ENCODE results near the gene FBXL4. TPM values are rescaled to one million over a fixed set of nuclear protein-coding genes. Genes with fewer than 3 reads are reported as not detected.

The FBXL4 gene
- total RNA-seq, 1 experiment from 2014 or later, result 5.1 TPM

DNA sequence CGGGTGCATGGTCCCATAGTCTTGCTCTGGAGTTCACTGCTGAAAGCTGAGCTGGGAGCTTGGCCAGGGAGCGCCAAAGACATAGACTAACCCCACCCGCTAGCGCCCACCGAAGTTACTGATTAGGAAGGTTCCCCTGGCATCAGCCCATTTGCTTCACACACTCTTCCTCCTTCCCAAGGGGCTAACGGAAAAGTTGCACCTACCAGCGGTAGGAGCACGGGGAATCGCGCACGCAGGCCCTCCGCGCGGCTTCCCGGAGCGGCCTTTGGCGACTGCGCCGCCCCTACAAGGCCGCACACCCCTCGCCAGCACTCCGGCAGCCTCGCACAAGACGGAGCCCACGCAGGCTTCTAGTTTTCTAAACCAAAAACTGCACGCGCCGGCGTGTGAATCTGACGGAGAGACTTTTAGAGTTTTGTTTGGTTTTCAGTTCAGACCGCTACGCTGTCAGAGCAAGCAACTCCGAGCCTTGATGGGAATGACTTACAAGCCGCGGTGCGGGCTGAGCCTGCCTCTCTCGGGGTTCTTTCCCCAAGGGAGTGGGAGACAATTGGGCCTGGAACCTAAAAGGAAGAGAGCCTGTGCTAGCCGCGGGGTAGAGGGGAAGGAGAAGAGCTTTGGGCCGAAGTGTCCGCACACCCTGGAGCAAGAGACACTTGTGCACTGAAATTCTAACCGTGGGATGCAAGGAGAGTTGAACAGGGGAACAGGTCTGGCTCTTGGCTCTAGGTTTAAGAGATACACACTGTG, 114.3 kb downstream of the FBXL4 start:
- H3K27ac Mint-ChIP-seq, result no peak overlapping the region
- H3K4me1 Mint-ChIP-seq, result peaks cover 40 to 57% of the 10 kb centered on the region in 2 experiments
- no peaks in the 10 kb centered on the region for H3K9me3 ChIP-seq (ENCODE audit: control insufficient read depth, low read depth, low read length)
- H3K79me1 ChIP-seq (ENCODE audit: insufficient read depth, low read depth, low read length, poor library complexity, severe bottlenecking), result no peaks in the 10 kb centered on the region
- H3K23me2 ChIP-seq (ENCODE audit: insufficient read length, low read depth, low read length, poor library complexity, severe bottlenecking), result peaks cover 29% of the 10 kb centered on the region
- H3K4me2 ChIP-seq (ENCODE audit: insufficient read depth, insufficient read length, low read length), result peak overlapping the region; percentile 75
- H3K4ac ChIP-seq (ENCODE audit: low read depth, low read length), result no peak overlapping the region
- H3K23ac ChIP-seq (ENCODE audit: insufficient read length, low read depth, low read length), result no peak overlapping the region
- H2AFZ ChIP-seq (ENCODE audit: low read length), result no peak overlapping the region
- H3K4me1 ChIP-seq (ENCODE audit: insufficient read depth, low read length), result peaks cover 10% of the 10 kb centered on the region; the same call in 1 of the 2 replicates
- peak; percentile 54 for DNase-seq
- H2BK5ac ChIP-seq (ENCODE audit: insufficient read length, low read length), result no peak overlapping the region
- no peak overlapping the region for H3K56ac ChIP-seq (ENCODE audit: insufficient read length, low read depth, low read length)
- no peaks in the 10 kb centered on the region; a peak in 1 of 7 replicates for H3K36me3 Mint-ChIP-seq (ENCODE audit: insufficient read depth in 1 of 3, low read depth in 3 of 3)
- H2BK12ac ChIP-seq (ENCODE audit: insufficient read length, low read depth, low read length), result no peak overlapping the region
- peaks cover 78% of the 10 kb centered on the region for H3K27me3 ChIP-seq (ENCODE audit: insufficient read depth, low read length)
- no peak overlapping the region for H3T11ph ChIP-seq (ENCODE audit: low read length)
- H4K20me1 ChIP-seq (ENCODE audit: control insufficient read depth, insufficient read depth, insufficient read length), result no peaks in the 10 kb centered on the region
- no peak overlapping the region for H3K9ac ChIP-seq (ENCODE audit: extremely low read depth, insufficient read length, low read length)
- TF ChIP-seq, protein P1, sequence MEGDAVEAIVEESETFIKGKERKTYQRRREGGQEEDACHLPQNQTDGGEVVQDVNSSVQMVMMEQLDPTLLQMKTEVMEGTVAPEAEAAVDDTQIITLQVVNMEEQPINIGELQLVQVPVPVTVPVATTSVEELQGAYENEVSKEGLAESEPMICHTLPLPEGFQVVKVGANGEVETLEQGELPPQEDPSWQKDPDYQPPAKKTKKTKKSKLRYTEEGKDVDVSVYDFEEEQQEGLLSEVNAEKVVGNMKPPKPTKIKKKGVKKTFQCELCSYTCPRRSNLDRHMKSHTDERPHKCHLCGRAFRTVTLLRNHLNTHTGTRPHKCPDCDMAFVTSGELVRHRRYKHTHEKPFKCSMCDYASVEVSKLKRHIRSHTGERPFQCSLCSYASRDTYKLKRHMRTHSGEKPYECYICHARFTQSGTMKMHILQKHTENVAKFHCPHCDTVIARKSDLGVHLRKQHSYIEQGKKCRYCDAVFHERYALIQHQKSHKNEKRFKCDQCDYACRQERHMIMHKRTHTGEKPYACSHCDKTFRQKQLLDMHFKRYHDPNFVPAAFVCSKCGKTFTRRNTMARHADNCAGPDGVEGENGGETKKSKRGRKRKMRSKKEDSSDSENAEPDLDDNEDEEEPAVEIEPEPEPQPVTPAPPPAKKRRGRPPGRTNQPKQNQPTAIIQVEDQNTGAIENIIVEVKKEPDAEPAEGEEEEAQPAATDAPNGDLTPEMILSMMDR (conservative IDR thresholded peaks at IDR 0.05), result no peak; the same call in 2 of the 3 replicates
- no peak overlapping the region for H4K5ac ChIP-seq (ENCODE audit: insufficient read length, low read depth, low read length)
- no peak overlapping the region for H3K18ac ChIP-seq (ENCODE audit: insufficient read length, low read depth, low read length)
- peaks cover 0 to 7% of the 10 kb centered on the region in 2 experiments; a peak in 3 of 5 replicates for H3K9me3 Mint-ChIP-seq
- H2BK15ac ChIP-seq (ENCODE audit: low read depth, low read length), result no peak overlapping the region
- no peak overlapping the region for H3K27ac ChIP-seq (ENCODE audit: insufficient read length, low read depth, low read length)
- H2BK120ac ChIP-seq (ENCODE audit: low read depth, low read length, poor library complexity, severe bottlenecking), result no peak overlapping the region
- H2AK5ac ChIP-seq (ENCODE audit: insufficient read length, low read length), result no peak overlapping the region
- WGBS (ENCODE audit: extremely low coverage, insufficient read length, low lambda C conversion rate), result no CpG with 5 or more reads among the region's 42 CpGs
- H3K79me2 ChIP-seq (ENCODE audit: insufficient read depth, low read length), result no peaks in the 10 kb centered on the region
- H4K91ac ChIP-seq (ENCODE audit: insufficient read length, low read depth, low read length), result no peak overlapping the region
- H4K8ac ChIP-seq (replicated peaks; ENCODE audit: insufficient read length, low read depth, low read length), result no peak overlapping the region
- peak overlapping the region; percentile 71 to 85 for H3K4me3 Mint-ChIP-seq
- peaks cover 98% of the 10 kb centered on the region for H3K27me3 Mint-ChIP-seq (ENCODE audit: low read depth)
- no peak overlapping the region for H2BK20ac ChIP-seq (ENCODE audit: low read depth, low read length, poor library complexity, severe bottlenecking)
- no peak overlapping the region for H3K14ac ChIP-seq (ENCODE audit: insufficient read depth, low read length)

Measured in H9 (cell line).